Body of pancreas (tissue), 4 donors: ENCODE data around the gene RIPOR2. TPM values are rescaled to one million over a fixed set of nuclear protein-coding genes. Genes with fewer than 3 reads are reported as not detected.

Experiments used
- ATAC-seq: fragments of 150-250 bp; one replicate; pipeline ENCODE4 v1.9.1; 2016
- DNase-seq, 4 donors: peaks; one replicate each; pipeline ENCODE4 v3.0.0-alpha.2; 2019
- H3K27ac ChIP-seq, 4 donors: fragments of 200-600 bp; sonication (generic); 1 replicate in 3 of 4; 2 replicates in 1 of 4; pipeline versions ENCODE4 v1.5.1 to v1.6.1; 2016 to 2019; ENCODE audit warnings: mild to moderate bottlenecking in 1 of 4, mixed read lengths in 1 of 4, moderate library complexity in 1 of 4
- H3K27me3 ChIP-seq, 2 donors: fragments of 200-600 bp; sonication (generic); one replicate each; pipeline ENCODE4 v1.6.0; 2016; ENCODE audit warnings: mild to moderate bottlenecking in 1 of 2
- H3K36me3 ChIP-seq, 2 donors: fragments of 200-600 bp; sonication (generic); replicated peaks in 1 of 2; 2 replicates each; pipeline ENCODE4 v1.5.1; 2016; ENCODE audit warnings: low read depth in 2 of 2; ENCODE audit not compliant: insufficient read depth in 1 of 2
- H3K4me1 ChIP-seq: fragments of 200-600 bp; sonication (generic); one replicate; pipeline ENCODE4 v1.6.0; 2016
- H3K4me3 ChIP-seq, 2 donors: fragments of 200-600 bp; sonication (generic); 1 replicate in 1 of 2; 2 replicates in 1 of 2; pipeline ENCODE4 v1.5.1; 2016 to 2019
- H3K9me3 ChIP-seq, 3 donors: fragments of 200-600 bp; sonication (generic); 1 replicate in 2 of 3; 2 replicates in 1 of 3; pipeline ENCODE4 v1.5.1; 2016
- POLR2A ChIP-seq, 3 donors: fragments of 450-650 bp; IDR thresholded peaks; one replicate each; pipeline ENCODE4 v1.6.1; 2016; ENCODE audit warnings: antibody characterized with exemption in 3 of 3, mild to moderate bottlenecking in 2 of 3
- WGBS, 2 donors: methylation state at CpG; one replicate each; pipeline ENCODE4 v1.1.5; 2017; 5-methylcytosine and 5-hydroxymethylcytosine counted together
- intact Hi-C: fragments of 100-400 bp; cut with DNase I; formaldehyde crosslinking; loops from one replicate; pipeline ENCODE4 v1.15.1; 2023
- total RNA-seq, 2 donors: library from RNA; depleted of rRNA; stranded (reverse); fragments of >200 nt; gene quantifications; one replicate each; pipeline ENCODE4 v1.1.0, GENCODE V29; 2016
- TF ChIP-seq, protein P1 (sequence below), 7 experiments: fragments of 450-650 bp in 4 of 7; fragments of 200-600 bp in 3 of 7; sonication (generic) in 3 of 7; IDR thresholded peaks; one replicate each; pipeline ENCODE4 v1.5.1; 2016 to 2019; ENCODE audit warnings: antibody characterized with exemption in 7 of 7

RIPOR2 gene
- total RNA-seq, 2 donors from 2014 or later: 1.3 to 1.6 TPM

DNA sequence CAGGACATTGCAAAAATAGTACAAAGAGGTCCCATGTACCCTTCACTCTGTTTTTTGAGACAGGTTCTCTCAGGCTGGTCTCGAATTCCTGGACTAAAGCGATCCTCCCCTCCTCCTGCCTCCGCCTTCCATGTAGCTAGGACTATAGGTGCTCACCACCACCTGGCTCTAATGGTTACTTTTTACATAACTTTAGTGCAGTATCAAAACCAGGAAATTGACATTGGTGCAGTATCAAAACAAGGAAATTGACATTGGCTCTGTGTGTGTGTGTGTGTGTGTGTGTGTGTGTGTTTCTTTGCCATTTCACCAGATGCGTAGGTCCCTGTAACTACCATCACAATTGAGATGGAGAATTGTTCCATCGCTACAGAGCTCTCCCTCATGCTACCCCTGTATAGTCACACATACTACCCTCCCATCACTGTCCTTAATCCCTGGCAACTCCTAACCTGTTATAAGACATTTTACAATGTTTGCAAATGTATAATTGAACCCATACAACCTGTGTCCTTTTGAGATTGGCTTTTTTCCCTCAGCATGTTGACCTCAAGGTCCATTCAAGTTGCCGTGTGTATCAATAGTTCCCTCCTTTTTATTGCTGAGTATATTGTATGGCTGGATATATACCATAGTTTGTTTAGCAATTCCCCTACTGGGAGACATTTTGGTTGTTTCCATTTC, 28.3 kb upstream of the RIPOR2 start:
- Histone ChIP-seq H3K9me3 (no peaks in the 10 kb centered on the region), H3K4me1 (no peaks in the 10 kb centered on the region), H3K27ac (no peak overlapping the region), H3K4me3 (no peak overlapping the region), H3K36me3 (no peaks in the 10 kb centered on the region), H3K27me3 (no peaks in the 10 kb centered on the region)
- DNase-seq (no peak), ATAC-seq (no peak)
- WGBS, 2 donors: 88 to 92% methylated on average over 6 of the region's 6 CpGs
- intact Hi-C loops: no loop called here
- TF ChIP-seq POLR2A (IDR thresholded peaks at IDR 0.05): no peak
- TF ChIP-seq, protein P1, sequence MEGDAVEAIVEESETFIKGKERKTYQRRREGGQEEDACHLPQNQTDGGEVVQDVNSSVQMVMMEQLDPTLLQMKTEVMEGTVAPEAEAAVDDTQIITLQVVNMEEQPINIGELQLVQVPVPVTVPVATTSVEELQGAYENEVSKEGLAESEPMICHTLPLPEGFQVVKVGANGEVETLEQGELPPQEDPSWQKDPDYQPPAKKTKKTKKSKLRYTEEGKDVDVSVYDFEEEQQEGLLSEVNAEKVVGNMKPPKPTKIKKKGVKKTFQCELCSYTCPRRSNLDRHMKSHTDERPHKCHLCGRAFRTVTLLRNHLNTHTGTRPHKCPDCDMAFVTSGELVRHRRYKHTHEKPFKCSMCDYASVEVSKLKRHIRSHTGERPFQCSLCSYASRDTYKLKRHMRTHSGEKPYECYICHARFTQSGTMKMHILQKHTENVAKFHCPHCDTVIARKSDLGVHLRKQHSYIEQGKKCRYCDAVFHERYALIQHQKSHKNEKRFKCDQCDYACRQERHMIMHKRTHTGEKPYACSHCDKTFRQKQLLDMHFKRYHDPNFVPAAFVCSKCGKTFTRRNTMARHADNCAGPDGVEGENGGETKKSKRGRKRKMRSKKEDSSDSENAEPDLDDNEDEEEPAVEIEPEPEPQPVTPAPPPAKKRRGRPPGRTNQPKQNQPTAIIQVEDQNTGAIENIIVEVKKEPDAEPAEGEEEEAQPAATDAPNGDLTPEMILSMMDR (IDR thresholded peaks at IDR 0.05): no peak

DNA sequence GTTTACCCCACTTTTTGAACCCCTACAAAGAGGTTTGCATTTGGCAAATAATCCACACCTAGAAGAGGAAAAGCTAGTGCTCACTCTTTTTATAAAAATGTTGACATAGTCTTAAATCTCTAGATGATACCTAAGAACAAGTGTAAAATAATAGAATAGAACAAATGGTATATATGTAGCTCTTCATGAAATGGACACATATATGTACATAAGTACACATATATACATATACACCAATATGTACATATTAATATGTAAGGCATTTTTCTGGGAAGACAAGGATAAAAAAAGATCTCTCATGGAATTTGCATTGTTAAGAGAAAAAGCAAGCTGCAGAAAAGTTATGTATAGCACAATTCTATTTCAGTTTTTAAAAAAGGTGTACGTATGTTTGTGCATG, 27.6 kb upstream of the RIPOR2 start:
- ATAC-seq (no peak), DNase-seq (no peak)
- Histone ChIP-seq H3K27me3 (no peaks in the 10 kb centered on the region), H3K9me3 (no peaks in the 10 kb centered on the region), H3K4me1 (no peaks in the 10 kb centered on the region), H3K4me3 (no peak overlapping the region), H3K27ac (no peak overlapping the region), H3K36me3 (no peaks in the 10 kb centered on the region)
- TF ChIP-seq POLR2A (IDR thresholded peaks at IDR 0.05): no peak
- TF ChIP-seq, protein P1 (IDR thresholded peaks at IDR 0.05): no peak
- WGBS, 2 donors: 65 to 77% methylated on average over 1 of the region's 1 CpG
- intact Hi-C loops: no loop called here

DNA sequence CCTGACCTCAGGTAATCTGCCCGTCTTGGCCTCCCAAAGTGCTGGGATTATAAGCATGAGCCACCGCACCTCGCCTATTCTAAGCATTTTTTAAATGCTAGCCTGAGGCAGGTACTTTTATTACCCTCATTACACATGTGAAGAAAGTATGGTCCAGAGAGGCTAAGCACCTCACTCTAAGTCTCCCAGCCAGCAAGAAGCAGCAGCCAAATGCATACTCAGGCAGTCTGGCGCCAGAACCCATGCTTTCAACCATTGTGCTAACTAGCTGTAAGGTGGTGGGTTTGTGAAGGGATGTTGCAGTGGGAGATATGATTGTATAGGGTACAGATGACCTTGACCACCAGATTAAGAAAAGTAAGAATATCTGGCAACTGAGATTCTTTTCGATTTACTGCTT, 26.1 kb upstream of the RIPOR2 start:
- intact Hi-C loops: no loop called here
- Histone ChIP-seq H3K27ac (no peak overlapping the region), H3K27me3 (no peaks in the 10 kb centered on the region), H3K36me3 (no peaks in the 10 kb centered on the region), H3K9me3 (no peaks in the 10 kb centered on the region), H3K4me1 (no peaks in the 10 kb centered on the region), H3K4me3 (no peak overlapping the region)
- DNase-seq: no peak
- ATAC-seq: no peak
- 74 to 89% methylated on average over 4 to 5 of the region's 5 CpGs for WGBS, 2 donors
- TF ChIP-seq POLR2A (IDR thresholded peaks at IDR 0.05): no peak
- TF ChIP-seq, protein P1 (IDR thresholded peaks at IDR 0.05): no peak

DNA sequence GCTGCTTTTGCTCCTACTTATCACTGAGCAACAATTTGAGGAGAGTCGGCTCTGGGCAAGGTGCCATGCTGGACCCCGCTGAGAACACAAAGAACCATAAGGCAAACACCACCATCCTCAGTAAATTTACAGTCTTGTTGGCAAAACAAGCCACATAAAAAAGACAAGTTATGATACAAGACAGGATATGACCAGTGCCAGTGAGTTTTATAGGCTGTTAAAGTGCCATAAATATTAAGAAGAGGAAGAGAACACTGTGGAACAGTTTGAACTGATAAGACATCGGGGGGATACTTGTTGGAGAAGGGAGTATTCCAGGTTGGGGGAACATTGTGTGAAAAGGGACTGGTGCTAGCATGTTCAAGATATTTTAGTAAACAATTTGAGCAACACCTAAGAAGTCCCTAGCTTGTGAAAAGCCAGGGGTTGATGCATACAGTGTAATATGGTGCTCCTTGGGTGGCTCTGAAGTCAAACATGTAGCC, 25.3 kb upstream of the RIPOR2 start:
- Histone ChIP-seq H3K4me1 (no peaks in the 10 kb centered on the region), H3K27ac (no peak overlapping the region), H3K9me3 (no peaks in the 10 kb centered on the region), H3K36me3 (no peaks in the 10 kb centered on the region), H3K4me3 (no peak overlapping the region), H3K27me3 (no peaks in the 10 kb centered on the region)
- no peak for ATAC-seq
- no peak for TF ChIP-seq POLR2A (IDR thresholded peaks at IDR 0.05)
- TF ChIP-seq, protein P1 (IDR thresholded peaks at IDR 0.05): no peak
- WGBS, 2 donors: 45 to 69% methylated on average over 3 of the region's 3 CpGs
- DNase-seq: peak in 1 of 4 donors; percentile 10
- intact Hi-C loops: no loop called here

DNA sequence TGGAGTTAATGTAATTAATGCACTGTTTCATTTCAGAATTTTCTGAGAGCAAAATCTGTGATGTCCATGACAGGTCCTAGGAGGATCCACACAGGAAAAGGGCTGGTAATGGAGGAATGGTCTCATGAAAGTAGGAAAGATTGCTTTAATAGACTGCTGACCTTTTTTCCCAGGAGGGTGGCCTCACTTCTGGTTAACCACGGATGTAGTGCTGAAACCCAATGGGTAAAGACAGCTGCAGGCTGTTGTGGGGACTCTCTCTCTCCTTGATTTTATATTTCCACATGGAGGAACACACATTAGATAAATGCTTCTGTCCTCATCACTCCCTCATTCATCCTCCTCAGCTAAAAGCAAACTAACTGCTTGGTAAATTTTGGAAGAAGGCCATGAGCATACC, 23.6 kb upstream of the RIPOR2 start:
- Histone ChIP-seq H3K4me1 (no peaks in the 10 kb centered on the region), H3K36me3 (no peaks in the 10 kb centered on the region), H3K4me3 (no peak overlapping the region), H3K27ac (no peak overlapping the region), H3K9me3 (no peaks in the 10 kb centered on the region), H3K27me3 (no peaks in the 10 kb centered on the region)
- no peak for TF ChIP-seq POLR2A (IDR thresholded peaks at IDR 0.05)
- TF ChIP-seq, protein P1 (IDR thresholded peaks at IDR 0.05): no peak
- DNase-seq (no peak), ATAC-seq (no peak)
- 57 to 76% methylated on average over 1 of the region's 1 CpG for WGBS, 2 donors
- intact Hi-C loops: no loop called here
